T-helper 1 cell treated with Interleukin-12 subunit alpha and Interleukin-12 subunit beta and Interleukin-4 antibody, amounts not matched to agents 30 ng/mL and 1 ng/mL, for 36 hours (primary cell): ENCODE data around the gene IL3RA. TPM values are rescaled to one million over a fixed set of nuclear protein-coding genes. Genes with fewer than 3 reads are reported as not detected.

Source experiments
- intact Hi-C: fragments of 100-400 bp; cut with micrococcal nuclease; formaldehyde crosslinking; loops from one replicate; pipeline ENCODE4 v1.15.1; 2024
- total RNA-seq: library from RNA; stranded (reverse); gene quantifications from 2 replicates; pipeline ENCODE4 v1.2.3, GENCODE V29; 2022

IL3RA gene
- total RNA-seq, 1 donor from 2014 or later = 18.9 TPM

DNA sequence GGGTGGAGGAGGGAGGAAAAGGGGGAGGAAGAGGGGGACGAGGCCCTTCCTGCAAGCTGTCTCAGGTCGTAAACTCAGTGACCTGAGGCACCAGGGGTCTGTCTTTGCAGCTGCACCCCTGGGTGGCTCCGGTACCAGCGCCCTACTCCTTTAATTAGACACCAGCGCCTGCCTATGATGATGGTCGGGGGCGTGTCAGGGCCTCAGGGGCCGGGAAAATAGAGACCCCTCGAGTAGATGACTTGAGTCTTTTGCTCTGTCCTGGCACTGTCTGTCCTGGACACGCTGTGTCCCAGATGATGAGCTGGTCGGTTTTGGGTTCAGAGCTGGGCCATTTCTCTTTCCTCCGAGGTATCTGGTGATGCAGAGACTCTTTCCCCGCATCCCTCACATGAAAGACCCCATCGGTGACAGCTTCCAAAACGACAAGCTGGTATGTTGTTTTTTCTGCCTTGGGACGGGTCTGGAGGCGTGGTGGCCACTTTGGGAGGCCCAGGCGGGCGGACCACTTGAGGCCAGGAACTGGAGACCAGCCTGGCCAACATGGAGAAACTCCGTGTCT is 44.2 kb downstream of the IL3RA start:
- intact Hi-C loops = no loop called here

DNA sequence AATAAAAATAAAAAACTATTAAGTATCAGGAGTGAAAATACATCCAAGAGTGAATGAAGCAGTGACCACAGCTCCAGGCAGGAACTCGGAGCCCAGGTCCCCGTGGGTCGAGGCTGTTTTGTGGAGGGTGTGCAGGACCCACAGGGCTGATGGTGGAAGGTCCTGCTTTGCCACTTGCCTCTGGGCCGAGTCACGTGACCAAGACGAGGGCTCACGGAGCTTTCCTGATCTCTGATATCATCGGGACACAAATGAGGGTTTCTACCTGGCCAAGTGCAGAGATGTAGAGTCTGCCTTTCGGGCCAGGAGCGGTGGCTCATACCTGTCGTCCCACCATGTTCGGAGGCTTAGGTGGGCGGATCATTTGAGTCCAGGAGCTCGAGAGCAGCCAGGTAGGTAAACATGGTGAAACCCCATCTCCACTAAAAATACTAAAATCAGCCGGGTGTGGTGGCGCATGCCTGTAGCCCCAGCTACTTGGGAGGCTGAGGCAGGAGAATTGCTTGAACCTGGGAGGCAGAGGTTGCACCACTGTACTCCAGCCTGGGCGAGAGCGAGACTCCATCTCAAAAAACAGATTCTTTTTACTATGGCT is 48.2 kb downstream of the IL3RA start:
- intact Hi-C loops = no loop called here

DNA sequence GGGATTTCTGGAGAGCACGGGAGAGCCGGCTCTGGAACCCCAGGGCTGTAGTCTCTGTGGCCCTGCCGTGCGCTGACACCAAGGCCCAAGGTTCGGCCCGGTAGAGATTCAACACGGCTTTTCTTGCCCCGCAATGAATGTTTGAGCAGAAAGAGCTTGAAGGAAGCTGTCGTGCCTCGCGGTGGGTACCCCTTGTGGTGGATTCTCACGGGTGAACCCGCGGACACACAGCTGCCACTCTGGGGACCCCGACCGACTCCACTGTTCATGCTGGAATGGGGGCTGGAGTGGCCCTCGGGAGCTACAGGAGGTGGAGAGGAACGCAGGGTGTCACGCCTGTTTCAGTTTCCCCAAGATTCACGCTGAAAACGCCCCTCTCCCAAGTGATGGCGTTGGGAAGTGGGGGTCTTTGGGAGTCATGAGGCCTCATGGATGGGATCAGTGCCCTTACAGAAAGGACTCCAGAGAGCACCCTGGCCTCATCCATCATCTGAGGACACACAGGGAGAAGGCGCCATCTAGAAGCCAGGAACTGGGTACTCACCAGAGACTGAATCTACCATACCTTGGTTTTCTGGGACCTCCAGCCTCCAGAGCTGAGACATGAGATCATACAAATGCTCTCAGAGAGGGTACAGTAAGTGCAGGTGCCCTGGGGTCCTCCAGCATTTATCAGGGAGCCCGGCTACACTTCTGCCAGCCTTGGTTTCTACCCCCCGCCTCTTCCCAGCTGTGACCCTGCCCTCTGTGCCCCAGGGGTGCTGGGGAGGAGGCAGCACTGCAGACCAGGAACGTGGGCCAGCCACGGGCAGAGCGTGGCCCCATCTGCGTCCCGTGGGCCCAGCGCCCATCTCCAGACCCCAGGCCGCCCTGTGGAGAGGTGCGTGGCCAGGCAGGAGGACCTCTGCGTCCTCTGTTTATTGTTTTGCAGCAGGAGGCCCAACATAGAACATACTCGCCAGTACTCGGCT is 49.0 kb downstream of the IL3RA start:
- intact Hi-C loops = no loop called here

DNA sequence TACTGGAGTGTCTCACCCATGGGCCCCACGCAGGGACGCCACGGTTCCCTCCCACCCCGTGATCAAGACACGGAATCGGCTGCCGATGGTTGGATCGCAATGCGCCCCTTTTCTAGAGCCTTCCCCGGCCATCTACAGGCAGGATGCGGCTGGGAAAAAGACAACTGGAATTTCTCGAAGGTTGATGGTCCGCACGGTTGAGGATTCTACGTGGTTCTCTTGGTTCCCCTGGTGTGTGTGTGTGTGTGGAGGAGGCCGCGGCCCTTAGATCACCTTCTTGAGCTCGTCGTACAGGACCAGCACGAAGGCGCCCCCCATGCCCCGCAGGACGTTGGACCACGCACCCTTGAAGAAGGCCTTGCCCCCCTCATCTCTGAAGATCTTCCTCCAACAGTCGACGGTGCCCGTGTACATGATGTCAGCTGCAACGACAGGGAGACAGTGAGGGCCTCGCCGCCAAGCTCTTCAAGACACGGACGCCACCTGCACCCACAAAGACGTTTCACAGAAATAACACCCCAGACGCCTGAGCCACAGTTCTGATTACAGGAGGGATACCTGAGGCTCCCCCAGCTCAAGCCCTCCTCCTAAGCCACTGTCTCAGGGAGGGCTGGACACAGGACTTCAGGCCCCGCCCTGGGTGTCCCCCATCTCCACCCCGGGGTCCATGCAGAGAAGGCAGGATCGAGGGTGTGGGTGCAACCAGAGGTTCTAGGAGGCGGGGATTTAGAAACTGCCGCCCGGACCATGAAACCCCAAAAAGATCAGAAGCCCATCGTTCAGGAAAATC is 49.9 kb downstream of the IL3RA start:
- intact Hi-C loops = no loop called here

DNA sequence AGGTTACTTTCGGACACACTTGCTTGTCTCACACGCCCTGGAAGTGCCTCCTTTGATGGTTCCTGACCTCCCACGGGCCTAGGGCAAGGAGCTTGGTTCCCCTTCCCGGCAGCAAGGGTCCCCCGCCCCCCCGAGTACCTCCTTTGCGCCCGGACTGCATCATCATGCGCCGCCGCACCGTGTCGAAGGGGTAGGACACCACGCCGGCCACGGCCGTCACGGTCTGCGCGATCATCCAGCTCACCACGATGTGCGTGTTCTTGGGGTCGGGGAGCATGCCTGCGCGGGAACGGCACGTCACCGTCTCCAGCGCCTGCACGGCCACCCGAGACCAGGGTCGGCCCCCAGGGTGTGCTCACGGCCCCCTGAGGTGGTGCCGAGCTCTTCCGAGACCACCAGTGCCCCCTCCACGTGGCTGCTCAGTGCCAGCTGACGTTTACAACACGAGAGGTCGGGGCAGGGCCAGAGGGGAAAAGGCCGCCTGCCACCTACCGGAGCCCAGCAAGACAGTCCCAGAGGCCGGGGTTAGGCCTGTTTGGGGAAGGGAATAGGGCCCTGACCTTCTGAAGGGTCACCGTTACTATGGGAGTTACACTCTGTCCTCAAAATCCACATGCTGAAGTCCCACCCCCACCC is 50.7 kb downstream of the IL3RA start:
- intact Hi-C loops = no loop called here

DNA sequence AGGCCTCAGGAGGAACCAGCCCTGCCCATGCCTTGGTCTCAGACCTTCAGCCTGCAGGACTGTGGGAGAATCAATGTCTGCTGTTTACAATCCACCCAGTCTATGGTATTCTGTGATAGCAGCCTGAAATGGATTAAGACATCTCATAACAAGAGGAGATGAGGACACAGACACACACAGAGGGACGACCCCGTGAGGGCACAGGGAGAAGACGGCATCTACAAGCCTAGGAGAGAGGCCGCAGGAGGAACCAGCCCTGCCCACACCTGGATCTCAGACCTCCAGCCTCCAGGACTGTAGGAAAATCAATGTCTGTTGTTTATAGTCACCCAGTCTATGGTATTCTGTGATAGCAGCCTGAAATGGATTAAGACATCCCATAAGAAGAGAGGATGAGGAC is 52.1 kb downstream of the IL3RA start:
- intact Hi-C loops = no loop called here

DNA sequence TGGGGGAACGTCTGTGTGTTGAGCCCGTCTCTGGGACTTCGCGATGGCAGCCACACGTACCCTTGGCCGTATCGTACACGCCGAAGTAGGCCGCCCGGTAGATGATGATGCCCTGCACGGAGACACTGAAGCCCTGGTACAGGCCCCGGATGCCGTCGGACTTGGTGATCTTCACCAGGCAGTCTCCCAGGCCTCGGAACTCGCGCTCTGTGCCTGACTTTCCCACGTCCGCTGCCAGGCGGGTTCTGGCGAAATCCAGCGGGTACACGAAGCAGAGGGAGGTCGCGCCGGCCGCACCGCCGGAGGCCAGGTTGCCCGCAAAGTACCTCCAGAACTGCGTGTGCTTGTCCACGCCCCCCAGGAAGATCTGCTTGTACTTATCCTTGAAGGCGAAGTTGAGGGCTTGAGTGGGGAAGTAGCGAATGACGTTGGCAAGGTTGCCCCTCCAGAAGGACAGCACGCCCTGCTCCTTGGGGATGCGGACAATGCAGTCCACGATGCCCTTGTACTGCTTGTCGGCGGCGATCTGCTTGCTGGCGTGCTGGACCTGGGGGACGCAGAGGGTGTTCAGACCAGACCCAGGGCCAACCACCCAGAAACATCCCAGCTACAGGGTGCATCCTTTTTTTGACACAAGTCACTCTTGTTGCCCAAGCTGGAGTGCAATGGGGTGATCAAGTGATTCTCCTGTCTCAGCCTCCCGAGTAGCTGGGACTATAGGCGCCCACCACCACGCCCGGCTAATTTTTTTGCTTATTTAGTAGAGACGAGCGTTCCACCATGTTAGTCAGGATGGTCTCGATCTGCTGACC is 52.8 kb downstream of the IL3RA start:
- intact Hi-C loops = no loop called here

DNA sequence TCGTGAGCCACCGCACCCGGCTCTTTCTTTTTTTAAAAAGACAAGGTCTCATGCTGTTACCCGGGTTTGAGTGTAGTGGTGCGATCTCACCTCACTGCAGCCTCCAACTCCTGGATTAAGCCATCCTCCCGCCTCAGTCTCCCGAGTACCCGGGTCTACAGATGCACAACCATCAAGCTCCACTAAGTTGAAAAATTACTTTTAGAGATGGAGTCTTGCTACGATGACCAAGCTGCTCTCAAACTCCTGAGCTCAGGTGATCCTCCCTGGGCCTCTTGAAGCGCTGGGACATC is 53.4 kb downstream of the IL3RA start:
- intact Hi-C loops = loop anchor here (2.0 to 5.0 kb wide), 3 partner anchors 147 to 1302 kb away; partner anchors contain the start of genes CD99 and P2RY8

DNA sequence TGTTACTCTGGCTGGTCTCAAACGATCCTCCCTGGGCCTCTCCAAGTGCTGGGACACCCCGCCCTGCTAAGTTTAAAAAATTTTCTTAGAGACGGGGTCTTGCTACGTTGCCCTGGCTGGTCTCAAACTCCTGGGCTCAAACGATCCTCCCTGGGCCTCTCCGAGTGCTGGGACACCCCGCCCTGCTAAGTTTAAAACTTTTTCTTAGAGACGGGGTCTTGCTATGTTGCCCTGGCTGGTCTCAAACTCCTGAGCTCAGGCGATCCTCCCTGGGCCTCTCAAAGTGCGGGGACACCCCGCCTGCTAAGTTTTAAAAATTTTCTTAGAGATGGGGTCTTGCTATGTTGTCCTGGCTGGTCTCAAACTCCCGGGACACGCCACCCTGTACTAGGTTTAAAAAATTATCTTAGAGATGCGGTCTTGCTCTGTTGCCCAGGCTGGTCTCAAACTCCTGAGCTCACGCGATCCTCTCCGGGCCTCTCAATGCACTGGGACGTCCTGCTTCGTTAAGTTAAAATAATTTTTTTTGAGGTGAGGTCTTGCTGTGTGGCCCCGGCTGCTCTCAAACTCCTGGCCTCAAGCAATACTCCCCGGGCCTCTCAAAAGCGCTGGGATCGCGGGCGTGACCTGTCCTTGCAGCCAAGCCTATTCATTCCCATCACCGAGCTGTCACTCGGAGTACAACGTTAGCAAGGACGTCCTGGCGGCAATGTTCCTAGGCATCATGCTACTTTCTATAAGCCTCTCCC is 54.2 kb downstream of the IL3RA start:
- intact Hi-C loops = loop anchor here (2.0 to 5.0 kb wide), 3 partner anchors 146 to 1302 kb away; partner anchors contain the start of genes CD99 and P2RY8

DNA sequence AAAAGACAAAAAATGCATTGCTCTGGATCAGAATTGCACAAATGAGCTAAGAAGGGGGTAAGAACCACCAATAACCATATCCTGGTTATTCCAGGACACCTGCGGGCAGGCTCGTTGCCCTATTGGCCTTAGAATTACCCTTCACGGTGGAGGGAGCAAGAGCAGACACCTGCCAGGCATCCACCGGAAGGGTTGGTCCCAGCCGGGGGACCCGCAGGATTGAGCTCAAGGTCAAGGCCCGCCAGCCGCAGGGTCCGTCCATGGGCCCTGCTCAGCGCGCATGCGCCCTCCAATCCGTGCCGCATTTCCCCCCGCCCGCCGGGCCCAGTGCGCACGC is 54.8 kb downstream of the IL3RA start:
- intact Hi-C loops = loop anchor here (2.0 to 5.0 kb wide), 3 partner anchors 145 to 1301 kb away; partner anchors contain the start of genes CD99 and P2RY8

DNA sequence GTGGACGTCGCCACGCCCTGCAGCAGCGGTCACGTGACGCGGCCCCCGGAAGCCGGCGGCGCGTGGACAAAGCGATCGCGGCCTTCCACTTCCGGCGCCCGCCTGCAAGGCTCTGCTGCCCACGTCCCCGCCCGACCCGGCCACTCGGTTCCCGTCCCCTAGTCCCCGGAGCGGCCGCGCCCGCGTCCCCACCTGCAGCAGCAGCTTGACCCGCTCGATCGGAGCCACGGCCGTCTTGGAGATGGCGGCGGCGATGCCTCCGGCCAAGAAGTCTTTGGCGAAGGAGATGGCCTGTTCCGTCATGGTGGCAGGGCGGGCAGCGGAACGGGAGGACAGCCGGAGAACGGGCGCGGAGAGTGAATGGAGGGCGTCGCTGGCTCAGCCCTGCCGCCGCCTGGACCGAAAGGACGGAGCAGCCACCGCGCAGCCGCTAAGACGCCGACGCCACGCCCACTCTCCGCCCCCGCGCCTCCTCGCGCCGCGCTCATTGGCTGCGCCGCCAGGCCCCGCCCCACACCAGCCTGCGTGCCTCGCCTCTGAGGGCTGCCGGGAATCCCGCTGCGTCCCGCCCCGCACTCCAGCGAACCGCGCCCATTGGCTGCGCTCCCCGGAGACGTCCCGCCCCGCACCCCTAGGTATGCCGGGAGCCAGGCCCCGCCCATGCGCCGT is 55.3 kb downstream of the IL3RA start, which contains the start of gene SLC25A6:
Gene SLC25A6 (minus strand): TSS at position 407 of the 669 bp plus-strand sequence. CDS start 104 bp downstream, at position 303.
- intact Hi-C loops = loop anchor here (1.0 to 5.0 kb wide), 10 partner anchors 61 to 1300 kb away; partner anchors contain the start of genes AKAP17A, CD99, CRLF2 and P2RY8

DNA sequence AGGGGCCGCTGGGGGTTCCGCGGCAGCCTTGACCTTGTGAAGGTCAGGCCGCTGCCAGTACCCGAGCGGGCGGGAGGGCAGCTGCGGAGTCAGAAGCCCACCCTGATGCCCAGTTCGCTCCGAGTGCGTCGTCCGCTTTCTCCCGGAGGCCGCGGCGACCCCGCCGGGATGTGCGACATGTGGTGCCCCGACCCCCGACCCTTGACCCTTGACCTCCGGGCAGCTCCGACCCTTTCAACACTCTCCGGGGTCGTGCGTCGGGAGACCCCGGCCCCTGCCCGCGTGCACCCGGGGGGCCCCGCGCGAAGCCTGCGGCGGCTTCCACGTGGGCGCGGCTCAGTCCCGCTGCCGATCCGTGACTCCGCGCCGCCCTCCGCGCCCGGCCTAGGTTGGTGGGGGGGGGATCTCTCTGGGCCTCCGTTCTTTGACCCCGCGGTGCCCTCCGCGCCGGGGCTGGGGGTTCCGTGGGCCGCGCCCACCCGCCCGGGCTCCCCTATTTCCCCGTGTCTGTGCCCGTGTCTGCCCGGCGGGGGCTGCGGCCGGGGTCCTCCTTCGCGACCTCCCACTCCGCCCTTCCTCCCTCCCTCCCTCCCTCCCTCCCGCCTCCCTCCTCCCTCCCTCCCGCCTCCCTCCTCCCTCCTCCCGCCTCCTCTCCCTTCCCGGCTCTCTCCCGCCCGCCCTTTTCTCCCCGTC is 55.9 kb downstream of the IL3RA start:
- intact Hi-C loops = loop anchor here (1.0 to 5.0 kb wide), 9 partner anchors 61 to 1300 kb away; partner anchors contain the start of genes AKAP17A, CD99 and CRLF2

DNA sequence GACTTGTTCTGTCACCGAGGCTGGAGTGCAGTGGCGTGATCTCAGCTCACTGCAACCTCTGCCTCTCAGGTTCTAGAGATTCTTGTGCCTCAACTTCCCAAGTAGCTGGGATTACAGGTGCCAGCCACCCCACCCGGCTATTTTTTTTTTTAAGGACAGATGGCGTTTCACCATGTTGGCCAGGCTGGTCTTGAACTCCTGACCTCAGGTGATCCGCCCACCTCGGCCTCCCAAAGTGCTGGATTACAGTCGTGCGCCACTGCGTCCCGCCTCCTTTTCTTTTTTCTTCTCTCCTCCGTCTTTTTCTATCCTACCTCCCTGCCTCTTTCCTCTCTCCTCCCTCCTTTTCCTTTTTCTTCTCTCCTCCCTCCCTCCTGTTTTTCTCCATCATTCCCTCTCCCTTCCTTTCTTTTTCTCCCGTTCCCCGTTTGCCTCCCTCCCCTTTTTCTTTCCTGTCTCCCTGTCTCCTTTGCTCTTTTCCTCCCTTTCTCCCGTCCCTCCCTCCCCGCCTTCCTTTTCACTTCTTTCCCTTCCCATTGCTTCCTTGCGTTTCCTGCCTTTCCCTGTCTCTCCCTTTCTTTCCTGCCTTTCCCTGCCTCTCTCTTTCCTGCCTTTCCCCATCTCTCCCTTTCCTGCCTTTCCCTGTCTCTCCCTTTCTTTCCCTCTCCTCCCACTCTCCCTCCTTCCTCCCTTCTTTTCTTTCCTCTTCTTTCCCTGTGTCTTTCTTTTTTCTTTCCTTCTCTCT is 57.5 kb downstream of the IL3RA start:
- intact Hi-C loops = loop anchor here (5.0 kb wide), 2 partner anchors 268 to 1298 kb away; partner anchors contain the start of gene CD99

DNA sequence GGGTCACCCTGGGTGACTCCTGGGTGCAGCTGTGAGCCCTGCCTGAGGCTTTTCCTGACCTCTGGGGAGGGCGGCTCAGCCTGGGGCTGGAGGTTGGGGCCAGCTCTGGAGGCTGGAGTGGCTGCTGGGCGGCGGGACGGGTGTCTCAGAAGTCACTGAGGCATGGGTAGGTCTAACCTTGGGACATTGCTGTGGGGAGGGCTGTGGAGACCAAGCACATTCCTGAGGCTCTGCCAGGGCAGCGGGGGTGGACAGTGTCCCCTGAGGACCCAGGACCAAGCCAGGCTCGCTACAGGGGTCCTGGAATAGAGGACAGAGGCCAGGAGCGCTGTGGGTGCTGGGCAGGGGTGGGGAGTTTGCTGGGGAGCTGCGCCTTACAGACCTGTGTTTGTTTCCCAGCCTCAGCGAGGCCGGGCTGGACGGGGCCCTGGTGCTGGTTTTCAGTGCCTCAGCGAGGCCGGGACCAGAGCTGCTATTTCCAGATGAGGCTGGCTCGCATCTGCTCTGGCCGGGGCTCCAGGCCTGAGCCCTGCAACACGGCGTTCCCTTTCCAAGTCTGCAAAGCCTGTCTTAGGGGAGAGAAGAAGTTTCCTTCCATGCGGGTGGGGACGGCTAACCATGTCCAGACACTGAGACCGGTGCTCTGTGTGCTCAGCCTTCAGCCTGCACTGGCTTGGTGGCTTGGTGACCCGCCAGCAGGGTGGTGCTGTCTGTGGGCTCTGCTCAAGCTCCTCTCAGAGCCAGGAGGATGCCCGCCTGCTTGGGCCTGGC is 58.3 kb downstream of the IL3RA start:
- intact Hi-C loops = loop anchor here (5.0 kb wide), 2 partner anchors 267 to 1297 kb away; partner anchors contain the start of gene CD99

DNA sequence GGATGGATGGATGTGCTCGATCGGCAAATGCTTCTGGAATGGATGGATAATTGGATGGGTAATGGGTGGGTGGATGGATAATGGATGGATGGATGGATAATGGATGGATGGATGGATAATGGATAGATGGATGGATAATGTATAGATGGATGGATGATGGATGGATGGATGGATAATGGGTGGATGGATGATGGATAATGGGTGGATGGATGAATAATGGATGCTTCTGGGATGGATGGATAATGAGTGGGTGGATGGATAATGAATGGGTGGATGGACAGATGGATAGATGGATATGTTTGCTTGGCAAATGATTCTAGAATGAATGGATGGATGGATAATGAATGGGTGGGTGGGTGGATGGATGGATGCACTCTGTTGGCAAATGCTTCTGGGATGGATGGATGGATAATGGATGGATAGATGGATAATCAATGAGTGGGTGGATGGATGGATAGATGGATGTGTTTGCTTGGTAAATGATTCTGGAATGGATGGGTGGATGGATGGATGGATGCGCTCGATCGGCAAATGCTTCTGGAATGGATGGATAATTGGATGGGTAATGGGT is 59.1 kb downstream of the IL3RA start:
- intact Hi-C loops = no loop called here

DNA sequence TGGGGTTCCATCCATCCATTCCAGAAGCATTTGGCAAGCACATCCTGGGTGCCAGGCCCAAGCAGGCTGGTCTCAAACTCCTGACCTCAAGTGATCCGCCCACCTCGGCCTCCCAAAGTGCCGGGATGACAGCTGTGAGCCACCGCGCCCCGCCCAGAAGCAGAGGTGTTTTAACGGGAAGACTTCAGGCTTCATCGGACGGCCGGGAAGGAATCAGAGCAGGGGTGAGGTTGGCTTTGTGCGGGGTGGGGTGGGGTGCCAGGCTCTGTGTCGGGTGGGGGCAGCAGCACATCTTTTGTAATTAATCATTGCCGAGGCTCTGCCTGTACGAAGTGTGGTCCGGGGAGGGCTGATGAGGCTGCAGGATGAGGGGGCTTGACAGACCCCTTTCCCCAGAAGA is 60.4 kb downstream of the IL3RA start:
- intact Hi-C loops = no loop called here
